Right lung (tissue), 5 donors: Measurements from ENCODE around the gene ERGIC1. TPM values are rescaled to one million over a fixed set of nuclear protein-coding genes. Genes with fewer than 3 reads are reported as not detected.

Source experiments
- DNase-seq, 2 donors: peaks; one replicate each; pipeline ENCODE4 v3.0.0-alpha.2; 2013
- polyA plus RNA-seq, 5 donors: library from polyadenylated mRNA; unstranded; fragments of 120-200 nt; gene quantifications; one replicate each; pipeline versions ENCODE4 v1.2.1 to v1.2.3, GENCODE V29; 2013; ENCODE audit warnings: inconsistent platforms in 1 of 5, low replicate concordance in 1 of 5; ENCODE audit not compliant: insufficient read length in 5 of 5, insufficient read depth in 1 of 5

The ERGIC1 gene
- polyA plus RNA-seq, 5 donors = 112 to 127 (median 121) TPM

DNA sequence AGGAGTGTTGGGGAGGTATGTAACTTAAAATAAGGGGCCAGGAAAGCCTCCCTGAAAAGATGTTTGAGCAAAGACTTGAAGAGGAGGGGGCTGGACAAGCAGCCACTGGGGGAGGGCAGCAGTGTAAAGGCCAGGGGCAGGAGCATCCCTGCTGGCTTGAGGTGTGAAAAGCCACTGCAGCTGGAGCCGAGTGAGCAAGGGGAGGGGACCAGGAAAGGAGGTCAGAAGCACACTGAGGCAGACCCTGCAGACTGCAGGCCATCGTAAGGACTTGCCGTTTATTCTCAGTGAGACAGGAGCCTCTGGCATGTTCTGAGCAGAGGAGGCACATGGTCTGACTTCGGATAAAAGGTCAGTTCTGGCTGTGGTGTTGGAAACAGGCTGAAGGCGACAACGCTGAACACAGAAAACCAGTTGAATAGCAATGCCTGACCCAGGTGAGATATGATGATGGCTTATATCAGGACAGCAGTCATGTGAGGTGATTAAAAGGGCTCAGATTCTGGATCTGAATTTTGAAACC is 10.2 kb upstream of the ERGIC1 start:
- DNase-seq = no peak

DNA sequence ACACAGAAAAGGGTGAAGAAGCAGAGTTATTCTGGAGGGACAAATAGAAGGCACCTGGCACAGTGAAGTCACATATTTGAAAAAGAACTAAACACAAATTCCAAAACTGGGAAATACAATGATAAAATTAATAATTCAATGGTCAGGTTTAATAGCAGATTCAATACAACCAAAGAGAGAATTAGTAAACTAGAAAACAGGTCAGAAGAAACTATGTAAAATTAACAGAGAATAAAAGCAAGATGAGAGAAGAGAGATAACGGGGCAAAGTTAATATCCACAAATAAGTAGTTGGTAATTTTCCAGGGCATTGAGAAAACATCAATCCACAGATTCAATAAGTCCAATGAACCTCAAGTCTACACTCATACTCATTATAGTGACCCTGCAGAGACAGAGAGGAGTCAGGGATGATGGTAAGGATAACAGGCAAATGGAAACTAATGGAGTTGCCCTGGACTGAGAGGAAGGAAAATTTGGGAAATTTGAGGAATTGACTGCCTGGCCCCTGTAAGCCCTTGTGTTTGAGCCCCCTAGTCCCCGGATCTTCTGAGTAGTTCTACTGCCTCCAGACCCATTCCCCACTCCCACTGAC is 8.3 kb upstream of the ERGIC1 start:
- no peak for DNase-seq

DNA sequence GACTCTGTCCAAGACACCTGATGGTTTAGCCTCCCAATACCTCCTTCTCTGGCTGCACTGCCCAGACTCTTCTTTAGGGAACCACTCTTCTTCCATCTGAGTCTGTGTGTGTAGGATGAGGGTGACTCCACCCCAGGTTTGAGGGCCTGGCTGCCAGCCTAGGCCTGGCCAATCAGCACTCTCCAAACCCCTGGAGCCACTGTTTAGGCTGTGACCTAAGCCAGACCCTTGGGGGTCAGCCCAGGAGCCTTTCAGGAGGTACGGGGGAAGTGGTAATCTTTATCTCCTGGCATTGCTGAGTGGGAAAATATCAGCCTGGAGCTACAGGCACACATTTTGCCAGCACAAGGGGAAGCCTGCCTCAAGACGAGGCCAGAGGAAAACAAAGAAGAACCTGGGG is 6.2 kb upstream of the ERGIC1 start:
- DNase-seq = no peak

DNA sequence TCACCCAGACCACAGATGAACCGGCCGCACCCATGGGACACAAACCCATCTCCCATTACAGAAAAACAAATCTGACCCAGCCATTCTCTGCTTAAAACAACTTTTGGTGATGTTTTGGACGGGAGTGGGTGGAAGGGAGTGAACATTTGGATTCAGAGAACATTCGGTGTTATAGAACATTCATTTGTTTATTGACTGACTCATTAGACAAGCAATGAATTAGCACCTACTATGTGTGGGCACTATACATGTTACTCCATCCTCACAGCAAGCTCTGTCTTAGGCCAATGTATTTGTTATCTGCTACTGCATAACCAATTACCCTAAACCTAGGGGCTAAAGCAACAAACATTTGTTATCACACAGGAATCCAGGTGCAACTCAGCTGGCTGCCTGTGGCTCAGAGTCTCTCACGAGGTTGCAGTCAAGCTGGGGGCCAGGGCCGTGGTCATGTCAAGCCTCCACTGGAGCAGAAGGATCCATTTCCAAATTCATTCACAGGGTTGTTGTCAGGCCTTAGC is 5.1 kb upstream of the ERGIC1 start:
- no peak for DNase-seq

DNA sequence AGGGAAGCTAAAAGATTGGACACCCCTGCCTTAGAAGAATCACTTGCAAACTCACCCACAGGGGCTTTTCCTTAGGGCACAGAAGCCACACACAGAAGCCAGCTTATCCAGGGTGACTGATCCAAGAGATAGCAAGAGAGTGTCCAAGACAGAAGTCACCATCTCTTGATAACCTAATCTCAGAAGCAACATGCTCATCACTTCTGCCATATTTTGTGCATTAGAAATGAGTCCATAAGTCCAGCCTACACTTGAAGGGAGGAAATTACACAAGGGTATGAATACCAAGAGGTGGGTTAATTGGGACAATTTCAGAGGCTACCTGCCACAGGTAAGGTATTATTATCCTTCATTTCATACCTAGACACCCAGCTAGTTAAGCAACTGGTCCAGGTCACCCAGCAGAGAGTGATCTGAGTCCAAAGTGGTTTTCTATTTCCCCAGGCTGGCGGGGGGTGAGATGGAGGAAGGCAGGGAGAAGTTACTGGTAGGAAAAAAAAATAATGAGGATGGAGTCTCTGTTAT is 3.7 kb upstream of the ERGIC1 start:
- DNase-seq = no peak

DNA sequence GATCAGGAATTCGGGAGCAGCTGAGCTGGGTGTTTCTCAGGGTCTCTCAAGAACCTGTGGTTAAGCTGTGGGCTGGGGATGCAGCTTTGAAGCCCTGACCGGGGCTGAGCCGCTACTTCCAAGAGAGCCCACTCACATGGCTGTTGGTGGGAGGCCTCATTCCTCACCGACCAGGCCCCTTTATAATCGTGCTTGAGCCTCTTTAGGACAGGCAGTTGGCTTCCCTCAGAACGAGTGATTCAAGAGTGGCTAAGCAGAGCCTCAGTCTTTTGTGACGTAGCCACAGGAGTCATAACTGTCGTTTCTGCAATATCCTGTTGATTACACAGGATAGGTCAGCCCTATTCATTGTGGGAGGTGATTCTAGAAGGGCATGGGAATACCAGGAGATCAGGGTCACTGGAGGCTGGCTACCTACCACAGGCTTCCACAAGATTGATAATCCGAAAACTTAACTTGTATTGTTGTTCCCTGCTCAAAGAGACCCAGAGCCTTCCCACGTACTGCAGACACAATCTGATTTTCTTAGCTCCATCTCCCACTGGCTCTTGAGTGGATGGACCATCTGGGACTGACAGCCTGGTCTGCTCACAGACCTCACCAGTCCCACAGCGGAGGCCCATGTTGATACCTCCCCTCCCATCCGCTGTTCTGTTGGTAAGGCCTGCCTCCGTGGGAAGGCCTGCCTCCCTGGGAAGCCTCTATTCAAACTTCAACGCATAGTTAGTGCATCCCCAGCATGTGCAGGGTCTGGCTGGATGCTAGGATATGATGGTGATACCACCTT is 3.0 kb upstream of the ERGIC1 start:
- DNase-seq = no peak

DNA sequence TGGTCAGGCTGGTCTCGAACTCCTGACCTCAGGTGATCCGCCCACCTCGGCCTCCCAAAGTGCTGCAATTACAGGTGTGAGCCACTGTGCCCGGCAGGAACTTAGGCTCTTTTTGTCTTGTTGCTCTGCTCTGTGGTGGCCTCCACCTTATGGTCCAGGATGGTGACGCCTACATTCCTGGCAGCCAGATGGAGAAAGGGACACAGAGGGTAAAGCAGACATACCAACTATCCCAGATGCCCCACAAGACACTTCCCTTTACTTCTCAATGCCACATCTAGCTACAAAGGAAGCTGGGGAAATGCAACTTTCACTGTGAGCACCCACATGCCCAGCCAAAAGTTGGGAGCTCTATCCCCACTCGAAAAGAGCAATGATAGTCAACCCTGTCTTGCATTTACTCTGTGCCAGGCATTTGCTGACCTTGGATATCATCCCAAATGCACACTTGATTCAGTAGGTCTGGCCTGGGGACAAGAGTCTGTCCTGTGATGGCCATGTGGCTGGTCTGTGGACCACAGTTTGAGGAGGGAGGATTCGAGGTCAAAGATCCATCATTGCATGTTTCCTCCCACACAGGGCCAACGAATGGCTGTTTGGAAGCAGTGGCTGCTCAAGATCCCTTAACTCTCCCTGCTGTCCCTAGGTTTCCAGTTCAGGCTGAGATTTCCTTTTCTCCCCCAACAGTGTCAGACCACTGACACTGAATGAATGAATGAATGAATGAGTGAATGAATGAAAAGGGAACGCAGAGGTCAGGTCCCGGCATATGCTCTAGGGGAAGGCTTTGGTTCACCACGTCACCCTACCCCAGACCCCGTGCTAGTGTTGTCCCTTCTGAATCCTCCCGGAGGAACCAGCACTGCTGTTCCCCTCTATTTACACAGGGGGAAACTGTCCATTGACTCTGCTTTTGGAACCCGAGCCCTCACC is 1.4 kb upstream of the ERGIC1 start:
- DNase-seq = no peak

DNA sequence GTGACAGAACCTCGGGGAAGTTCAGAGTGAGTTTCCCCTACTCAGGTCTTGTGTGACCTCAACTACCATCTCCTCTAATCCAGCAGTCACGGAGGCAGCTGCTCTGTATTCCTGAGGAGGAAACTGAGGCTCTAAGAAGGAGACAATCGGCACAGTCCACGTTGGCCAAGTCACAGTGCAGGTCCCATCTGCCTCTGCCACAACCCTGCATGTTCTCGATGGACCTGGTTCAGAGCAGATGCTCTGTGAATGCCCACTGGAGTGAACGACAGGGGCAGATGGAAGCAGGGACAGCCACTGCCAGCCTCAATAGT is 722 bp upstream of the ERGIC1 start:
- DNase-seq = no peak

DNA sequence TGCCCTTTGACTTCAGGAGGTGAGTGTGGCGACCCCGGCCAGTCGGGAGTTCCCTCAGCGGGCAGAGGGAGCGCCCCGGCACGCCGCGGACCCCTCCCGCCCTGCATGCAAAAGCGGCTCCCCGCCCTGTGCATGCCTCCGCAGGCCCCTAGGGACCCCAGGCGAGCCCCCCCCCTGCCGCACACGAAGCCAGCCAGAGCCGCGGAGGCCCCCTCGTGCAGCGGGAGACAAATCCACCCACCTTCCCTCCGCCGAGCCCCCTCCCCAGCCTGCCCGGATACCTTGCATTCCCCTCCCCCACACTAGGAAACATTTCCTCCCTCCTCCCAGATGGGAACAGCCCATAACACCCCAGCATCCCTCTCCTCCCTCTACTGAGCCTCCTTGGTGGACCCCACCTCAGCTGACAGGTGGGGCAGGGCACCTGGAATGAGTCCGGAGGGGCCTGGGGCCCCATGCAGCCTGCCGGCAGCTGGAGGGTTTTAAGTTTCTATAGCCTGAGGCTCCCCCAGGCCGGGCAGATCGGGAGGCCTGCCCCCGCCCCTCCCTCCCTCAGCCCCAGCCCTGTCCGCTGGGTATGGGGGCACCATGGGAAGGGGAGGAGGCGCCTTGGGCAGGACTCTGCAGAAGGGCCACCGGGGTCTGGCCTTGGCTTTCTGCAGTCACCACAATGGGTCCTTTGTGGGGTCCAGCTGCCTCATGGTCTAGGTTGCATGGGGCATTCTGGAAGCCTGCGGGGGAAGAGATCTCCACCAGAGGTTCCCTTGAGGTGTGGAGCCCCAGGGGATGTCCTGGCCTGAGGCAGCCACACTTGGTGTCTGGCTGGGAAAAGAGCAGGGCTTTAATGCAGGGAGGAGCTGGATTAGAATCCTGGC is 601 bp downstream of the ERGIC1 start:
- DNase-seq = no peak

DNA sequence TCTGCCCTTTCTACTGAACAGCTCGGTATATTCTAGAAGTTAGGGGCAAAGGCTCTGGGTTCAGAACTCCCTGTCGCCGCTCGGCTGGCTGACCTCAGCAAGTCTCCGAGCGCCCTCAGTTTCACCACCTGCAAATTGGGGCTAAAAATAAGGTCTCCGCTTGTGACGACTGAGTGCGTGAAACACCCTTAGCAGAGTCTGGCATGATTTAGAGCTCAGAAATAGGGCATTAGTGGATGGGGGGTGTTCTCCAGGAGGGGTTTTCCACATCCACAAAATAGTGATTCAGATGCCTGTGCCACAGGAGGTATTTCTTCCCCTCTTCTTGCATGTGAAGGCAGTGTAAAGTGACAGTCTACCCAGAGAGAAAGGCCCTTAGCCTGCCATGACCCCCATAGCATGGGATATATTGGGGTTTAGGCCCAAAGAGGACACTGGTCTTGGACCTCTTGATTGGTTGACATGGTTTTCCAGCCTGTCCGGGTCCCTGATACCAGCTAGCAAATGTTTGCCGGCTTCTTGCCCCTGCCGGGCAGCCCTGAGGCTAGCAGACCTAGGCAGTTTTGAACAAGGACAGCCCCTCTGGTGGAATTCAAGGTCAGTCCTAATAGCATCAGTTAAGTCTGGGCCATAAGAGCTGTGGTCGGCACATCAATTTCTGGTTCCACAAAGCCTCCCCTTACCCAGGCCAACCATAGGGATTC is 1.4 kb downstream of the ERGIC1 start:
- no peak for DNase-seq

DNA sequence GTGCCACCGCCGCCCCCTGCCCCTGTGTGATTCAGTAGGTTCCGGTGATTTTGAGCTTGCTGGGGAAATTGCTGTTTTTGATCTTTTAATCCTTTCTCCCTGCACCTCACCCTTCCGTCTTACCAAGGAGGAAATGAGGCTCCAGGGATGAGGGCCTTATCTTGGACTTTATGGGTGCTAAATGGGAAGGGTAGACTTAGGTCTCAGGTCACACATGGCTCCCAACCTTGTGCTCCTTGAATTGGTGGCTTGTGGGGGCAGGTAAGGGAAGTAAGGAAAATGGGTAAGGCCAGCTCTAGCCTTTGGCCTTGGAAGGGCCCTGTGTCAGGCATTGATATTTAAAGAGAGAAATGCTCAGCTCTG is 1.9 kb downstream of the ERGIC1 start:
- no peak for DNase-seq

DNA sequence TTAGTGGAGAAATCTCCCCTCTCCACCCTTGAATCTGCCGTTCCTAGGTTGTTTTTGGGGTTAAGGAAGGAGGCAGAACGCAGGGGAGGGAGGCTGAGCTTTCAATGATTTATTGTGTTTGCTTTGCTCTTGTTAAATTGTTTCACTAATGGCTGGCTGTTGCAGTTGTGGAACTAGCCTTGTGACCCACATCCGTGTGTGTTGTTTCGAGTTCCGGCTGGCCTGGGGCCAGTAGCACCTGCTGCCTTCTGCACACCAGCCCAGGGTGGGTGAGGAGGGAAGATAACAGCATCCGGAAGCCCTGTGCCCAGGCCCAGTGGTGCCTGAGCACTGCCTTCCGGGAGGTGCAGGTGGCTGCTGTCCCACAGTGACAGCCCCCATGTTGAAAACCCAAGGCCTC is 3.6 kb downstream of the ERGIC1 start:
- DNase-seq = peak; percentile 70

DNA sequence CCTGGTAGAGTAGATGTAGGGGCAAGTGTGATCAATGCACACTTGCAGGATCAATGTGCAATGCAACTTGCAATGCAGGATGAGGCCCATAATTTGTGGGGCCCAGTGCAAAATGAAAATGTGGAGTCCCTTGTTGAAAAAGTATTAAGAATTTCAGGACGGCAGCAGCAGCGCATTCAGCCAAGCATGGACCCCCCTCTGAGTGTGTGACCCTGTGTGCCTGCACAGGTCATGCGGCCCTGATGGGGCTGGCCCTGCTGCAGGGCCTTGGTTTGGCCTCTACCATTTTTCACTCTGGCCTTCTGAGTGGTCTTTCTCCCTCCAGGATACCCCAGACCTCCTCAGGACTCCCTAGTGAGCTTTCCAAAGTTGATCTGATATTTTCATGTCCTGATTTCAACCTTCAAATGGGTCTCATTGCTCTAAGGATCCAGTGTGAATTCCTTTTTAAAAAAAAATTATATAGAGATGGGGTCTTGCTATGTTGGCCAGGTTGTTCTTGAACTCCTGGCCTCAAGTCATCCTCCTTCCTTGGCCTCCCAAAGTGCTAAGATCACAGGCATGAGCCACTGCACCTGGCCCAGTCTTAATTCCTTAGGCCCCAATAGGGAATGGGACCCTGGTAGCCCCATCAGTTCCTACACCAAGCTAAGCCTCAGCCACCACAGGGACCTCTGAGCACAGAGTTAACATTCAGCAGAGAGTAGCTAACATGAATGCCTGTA is 4.3 kb downstream of the ERGIC1 start:
- DNase-seq = no peak

DNA sequence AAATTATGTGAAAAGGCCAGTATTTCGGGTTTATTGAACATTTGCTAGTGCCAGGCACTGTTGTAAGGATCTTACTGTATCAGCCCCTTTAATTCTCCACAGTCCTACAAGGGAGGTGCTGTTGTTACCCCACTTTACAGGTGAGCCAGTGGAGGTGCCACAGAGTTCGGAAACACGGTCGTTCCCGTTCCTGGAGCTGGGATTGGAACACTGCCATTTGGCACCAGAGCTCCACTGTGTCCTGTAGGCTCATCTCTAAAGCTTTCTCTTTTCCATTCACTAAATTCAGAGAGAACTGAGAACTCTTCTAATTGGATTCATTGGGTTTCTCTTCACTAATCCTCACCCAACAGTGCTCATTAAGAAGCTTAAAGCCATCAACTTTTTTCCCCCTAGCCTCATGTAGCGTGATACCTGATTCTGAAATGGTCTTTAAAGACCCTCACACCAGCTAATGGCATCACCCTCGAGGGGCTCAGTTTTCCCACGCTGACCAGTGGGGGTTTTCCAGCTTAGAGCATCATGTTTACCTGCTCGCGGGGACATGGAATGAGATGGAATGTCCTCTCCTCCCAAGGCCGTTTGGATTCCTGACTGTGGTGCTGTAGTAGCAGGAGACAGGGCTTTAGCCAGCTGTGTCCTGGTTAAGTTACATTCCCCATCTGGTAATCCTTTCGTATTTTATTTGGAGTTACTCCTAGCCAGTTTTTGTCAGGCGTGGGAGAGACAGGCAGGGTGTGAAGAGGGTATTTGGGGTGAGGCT is 5.8 kb downstream of the ERGIC1 start:
- DNase-seq = no peak

DNA sequence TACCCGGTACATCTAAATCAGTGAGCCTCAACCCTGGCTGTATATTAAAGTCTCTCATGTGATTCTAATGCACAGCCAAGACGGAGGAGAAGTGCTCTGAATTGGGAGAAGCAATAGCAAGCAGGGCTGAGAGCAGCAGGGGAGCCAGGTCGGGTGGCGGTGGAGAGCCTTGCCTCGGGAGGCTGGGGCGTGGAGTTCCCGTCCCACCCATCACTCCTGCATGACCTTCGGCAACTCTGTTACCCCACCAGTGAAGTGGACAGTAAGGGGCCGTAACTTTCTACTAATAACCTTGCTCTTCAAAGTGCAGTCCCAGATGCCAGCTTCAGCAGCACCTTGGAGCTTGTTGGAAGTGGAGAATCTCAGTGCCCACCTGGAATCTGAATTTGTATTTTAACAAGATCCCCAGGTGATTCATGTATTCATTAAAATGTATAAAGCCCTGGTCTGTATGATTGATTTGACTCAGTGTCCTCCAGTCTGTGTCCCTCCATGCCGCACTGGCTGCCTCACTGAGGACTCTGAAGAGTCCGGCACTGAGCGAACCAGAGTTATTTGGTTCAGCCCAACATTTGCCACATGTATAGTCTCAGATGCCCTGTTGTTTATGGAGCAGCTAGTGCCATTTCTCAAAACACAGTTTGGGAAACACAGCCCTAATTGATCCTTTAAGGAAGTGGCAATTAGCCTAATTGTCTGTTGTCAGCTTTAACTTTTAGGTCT is 6.5 kb downstream of the ERGIC1 start:
- DNase-seq = no peak

DNA sequence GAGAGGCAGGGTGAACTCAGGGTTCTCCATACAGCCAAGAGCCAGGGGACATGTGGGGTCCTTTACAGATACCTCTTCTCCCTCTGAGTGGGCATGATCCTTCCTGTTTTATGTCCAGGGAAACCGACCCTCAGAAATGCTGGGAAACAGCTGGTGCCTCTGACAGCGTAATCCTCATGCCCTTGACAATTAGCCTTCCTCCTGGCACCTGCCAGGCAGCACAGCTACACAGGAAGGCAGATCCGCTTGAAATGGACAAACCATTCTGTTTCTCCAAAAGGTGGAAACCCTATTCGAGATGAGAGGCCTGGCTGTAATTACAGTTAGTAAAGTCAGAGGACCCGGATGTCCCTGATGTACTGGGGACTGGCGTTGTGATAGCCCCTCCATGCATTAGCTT is 7.2 kb downstream of the ERGIC1 start:
- no peak for DNase-seq

DNA sequence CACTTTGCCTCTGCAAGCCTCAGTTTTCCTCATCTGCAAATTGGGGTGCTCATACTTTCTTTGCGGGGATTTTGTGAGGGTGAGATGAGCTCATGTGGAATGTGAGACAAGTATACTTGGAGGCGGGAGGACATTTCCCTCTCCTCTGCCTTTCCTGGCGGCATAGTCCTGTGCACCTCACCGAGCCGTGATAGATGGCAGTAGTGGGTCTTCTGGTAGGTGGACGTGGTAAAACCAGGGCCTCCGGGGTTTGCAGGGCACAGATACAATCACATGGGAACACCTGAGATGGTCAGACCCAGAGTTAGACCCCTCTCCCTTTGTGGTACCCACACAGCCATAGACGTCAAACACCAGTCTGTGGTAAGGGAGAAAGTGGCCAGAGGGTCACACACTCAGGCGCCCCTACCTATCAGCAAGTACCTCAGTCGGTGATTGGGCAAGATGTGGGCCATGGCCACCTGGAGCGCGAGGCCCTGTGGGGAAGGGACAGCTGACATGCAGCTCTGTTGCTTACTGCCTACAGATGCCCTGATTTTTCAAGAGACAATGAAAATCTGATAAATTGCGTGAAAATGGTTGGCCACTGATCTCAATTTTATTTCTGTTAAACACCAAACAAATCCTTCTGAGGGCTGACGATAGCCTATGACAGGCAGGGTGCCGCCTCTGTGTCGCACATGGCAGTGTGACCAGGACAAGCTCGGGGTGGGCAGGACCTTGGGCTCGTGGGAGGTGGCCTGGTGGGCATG is 9.9 kb downstream of the ERGIC1 start:
- no peak for DNase-seq

DNA sequence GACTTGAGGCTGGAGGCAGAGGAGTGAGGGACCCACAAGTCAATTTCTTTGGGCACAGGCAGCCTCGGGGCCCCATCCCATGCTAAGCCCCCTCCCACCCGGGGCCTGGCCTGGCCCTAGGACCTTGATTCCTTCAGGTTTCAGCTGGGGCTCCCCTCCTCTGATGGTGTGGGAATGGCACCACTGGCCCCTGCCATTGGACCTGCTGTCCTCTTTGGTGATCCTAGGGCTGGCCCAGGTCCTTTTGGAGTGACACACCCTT is 10.5 kb downstream of the ERGIC1 start:
- DNase-seq = no peak
